GM12891 (cell line): ENCODE data around the gene LYPD4.

Experiments
- PAX5 ChIP-seq: IDR thresholded peaks from 2 replicates; pipeline ENCODE4 v1.6.1; 2011; ENCODE audit warnings: low read length, moderate library complexity, mild to moderate bottlenecking; ENCODE audit not compliant: insufficient read depth, severe bottlenecking
- POLR2A ChIP-seq: IDR thresholded peaks from 2 replicates; pipeline ENCODE4 v1.6.1; 2011; ENCODE audit warnings: low read depth, low read length, control low read depth
- POLR2AphosphoS5 ChIP-seq: IDR thresholded peaks from 2 replicates; pipeline ENCODE4 v1.6.1; 2011; ENCODE audit warnings: low read depth, low read length, control low read depth
- POU2F2 ChIP-seq: IDR thresholded peaks from 2 replicates; pipeline ENCODE4 v1.6.1; 2011; ENCODE audit warnings: low read depth, mild to moderate bottlenecking, control low read depth, low read length, moderate library complexity
- SPI1 ChIP-seq: IDR thresholded peaks from 2 replicates; pipeline ENCODE4 v1.6.1; 2011; ENCODE audit warnings: low read depth, low read length, control low read depth
- TAF1 ChIP-seq: IDR thresholded peaks from 2 replicates; pipeline ENCODE4 v1.6.1; 2011; ENCODE audit warnings: low read depth, low read length, control low read depth

DNA sequence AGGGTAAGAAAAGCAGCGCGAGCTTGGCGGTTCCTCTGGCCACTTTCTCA, 343 bp upstream of the LYPD4 start, which contains the start of gene DMRTC2:
- TF ChIP-seq TAF1 (no peak), POLR2A (no peak), POLR2AphosphoS5 (no peak), POU2F2 (no peak), PAX5 (no peak), SPI1 (no peak)
